Measurements from ENCODE around the gene GSTCD. TPM values are rescaled to one million over a fixed set of nuclear protein-coding genes. Genes with fewer than 3 reads are reported as not detected.

The GSTCD gene
- total RNA-seq, 1 experiment from 2014 or later: 21.7 TPM

DNA sequence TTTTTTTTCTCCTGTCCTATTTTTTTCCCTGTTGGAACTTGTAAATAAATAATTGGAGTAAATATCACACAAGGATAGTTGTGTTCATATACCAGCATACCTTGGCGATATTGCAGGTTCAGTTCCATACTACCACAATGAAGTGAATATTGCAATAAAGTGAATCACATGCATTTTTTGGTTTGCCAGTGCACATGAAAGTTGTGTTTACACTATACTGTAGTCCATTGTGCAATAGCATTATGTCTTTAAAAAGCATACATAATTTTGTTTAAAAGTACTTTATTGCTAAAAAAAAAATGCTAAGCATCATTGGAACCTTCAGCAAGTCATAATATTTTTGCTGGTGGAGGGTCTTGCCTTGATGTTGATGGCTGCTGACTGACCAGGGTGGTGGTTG lies 88.6 kb downstream of the GSTCD start:
- Mint-ChIP-seq H3K4me1 (peaks cover 2% of the 10 kb centered on the region), H3K27ac (no peak overlapping the region), H3K36me3 (peaks cover 10% of the 10 kb centered on the region), H3K4me3 (no peak overlapping the region), H3K9me3 (peaks cover 12% of the 10 kb centered on the region), H3K27me3 (ENCODE audit: low read depth) (no peaks in the 10 kb centered on the region)
- ChIA-PET CTCF (no interaction called here), POLR2A (no interaction called here)
- ATAC-seq (no peak), DNase-seq (ENCODE audit: low spot score) (no peak)
- no peak for TF ChIP-seq CREB1 (CRISPR knock-in tag; IDR thresholded peaks at IDR 0.05)
- TF ChIP-seq, protein P1, sequence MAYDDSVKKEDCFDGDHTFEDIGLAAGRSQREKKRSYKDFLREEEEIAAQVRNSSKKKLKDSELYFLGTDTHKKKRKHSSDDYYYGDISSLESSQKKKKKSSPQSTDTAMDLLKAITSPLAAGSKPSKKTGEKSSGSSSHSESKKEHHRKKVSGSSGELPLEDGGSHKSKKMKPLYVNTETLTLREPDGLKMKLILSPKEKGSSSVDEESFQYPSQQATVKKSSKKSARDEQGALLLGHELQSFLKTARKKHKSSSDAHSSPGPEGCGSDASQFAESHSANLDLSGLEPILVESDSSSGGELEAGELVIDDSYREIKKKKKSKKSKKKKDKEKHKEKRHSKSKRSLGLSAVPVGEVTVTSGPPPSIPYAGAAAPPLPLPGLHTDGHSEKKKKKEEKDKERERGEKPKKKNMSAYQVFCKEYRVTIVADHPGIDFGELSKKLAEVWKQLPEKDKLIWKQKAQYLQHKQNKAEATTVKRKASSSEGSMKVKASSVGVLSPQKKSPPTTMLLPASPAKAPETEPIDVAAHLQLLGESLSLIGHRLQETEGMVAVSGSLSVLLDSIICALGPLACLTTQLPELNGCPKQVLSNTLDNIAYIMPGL (CRISPR knock-in tag; IDR thresholded peaks at IDR 0.05): no peak
- TF ChIP-seq, protein P2, sequence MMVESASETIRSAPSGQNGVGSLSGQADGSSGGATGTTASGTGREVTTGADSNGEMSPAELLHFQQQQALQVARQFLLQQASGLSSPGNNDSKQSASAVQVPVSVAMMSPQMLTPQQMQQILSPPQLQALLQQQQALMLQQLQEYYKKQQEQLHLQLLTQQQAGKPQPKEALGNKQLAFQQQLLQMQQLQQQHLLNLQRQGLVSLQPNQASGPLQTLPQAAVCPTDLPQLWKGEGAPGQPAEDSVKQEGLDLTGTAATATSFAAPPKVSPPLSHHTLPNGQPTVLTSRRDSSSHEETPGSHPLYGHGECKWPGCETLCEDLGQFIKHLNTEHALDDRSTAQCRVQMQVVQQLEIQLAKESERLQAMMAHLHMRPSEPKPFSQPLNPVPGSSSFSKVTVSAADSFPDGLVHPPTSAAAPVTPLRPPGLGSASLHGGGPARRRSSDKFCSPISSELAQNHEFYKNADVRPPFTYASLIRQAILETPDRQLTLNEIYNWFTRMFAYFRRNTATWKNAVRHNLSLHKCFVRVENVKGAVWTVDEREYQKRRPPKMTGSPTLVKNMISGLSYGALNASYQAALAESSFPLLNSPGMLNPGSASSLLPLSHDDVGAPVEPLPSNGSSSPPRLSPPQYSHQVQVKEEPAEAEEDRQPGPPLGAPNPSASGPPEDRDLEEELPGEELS (CRISPR knock-in tag; IDR thresholded peaks at IDR 0.05): no peak
- TF ChIP-seq, protein P3, sequence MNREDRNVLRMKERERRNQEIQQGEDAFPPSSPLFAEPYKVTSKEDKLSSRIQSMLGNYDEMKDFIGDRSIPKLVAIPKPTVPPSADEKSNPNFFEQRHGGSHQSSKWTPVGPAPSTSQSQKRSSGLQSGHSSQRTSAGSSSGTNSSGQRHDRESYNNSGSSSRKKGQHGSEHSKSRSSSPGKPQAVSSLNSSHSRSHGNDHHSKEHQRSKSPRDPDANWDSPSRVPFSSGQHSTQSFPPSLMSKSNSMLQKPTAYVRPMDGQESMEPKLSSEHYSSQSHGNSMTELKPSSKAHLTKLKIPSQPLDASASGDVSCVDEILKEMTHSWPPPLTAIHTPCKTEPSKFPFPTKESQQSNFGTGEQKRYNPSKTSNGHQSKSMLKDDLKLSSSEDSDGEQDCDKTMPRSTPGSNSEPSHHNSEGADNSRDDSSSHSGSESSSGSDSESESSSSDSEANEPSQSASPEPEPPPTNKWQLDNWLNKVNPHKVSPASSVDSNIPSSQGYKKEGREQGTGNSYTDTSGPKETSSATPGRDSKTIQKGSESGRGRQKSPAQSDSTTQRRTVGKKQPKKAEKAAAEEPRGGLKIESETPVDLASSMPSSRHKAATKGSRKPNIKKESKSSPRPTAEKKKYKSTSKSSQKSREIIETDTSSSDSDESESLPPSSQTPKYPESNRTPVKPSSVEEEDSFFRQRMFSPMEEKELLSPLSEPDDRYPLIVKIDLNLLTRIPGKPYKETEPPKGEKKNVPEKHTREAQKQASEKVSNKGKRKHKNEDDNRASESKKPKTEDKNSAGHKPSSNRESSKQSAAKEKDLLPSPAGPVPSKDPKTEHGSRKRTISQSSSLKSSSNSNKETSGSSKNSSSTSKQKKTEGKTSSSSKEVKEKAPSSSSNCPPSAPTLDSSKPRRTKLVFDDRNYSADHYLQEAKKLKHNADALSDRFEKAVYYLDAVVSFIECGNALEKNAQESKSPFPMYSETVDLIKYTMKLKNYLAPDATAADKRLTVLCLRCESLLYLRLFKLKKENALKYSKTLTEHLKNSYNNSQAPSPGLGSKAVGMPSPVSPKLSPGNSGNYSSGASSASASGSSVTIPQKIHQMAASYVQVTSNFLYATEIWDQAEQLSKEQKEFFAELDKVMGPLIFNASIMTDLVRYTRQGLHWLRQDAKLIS (CRISPR knock-in tag; IDR thresholded peaks at IDR 0.05; ENCODE audit: borderline replicate concordance): no peak
- no peak for TF ChIP-seq GTF2I (CRISPR knock-in tag; conservative IDR thresholded peaks at IDR 0.05)
- no peak for TF ChIP-seq TEAD4 (CRISPR knock-in tag; IDR thresholded peaks at IDR 0.05)
- TF ChIP-seq CBFB (CRISPR knock-in tag; IDR thresholded peaks at IDR 0.05; ENCODE audit: low read depth): no peak
- no peak for TF ChIP-seq NR3C1 (CRISPR knock-in tag; conservative IDR thresholded peaks at IDR 0.05; ENCODE audit: low read depth)
- no peak for TF ChIP-seq ZNF219 (CRISPR knock-in tag; IDR thresholded peaks at IDR 0.05; ENCODE audit: borderline replicate concordance)
- TF ChIP-seq, protein P4, sequence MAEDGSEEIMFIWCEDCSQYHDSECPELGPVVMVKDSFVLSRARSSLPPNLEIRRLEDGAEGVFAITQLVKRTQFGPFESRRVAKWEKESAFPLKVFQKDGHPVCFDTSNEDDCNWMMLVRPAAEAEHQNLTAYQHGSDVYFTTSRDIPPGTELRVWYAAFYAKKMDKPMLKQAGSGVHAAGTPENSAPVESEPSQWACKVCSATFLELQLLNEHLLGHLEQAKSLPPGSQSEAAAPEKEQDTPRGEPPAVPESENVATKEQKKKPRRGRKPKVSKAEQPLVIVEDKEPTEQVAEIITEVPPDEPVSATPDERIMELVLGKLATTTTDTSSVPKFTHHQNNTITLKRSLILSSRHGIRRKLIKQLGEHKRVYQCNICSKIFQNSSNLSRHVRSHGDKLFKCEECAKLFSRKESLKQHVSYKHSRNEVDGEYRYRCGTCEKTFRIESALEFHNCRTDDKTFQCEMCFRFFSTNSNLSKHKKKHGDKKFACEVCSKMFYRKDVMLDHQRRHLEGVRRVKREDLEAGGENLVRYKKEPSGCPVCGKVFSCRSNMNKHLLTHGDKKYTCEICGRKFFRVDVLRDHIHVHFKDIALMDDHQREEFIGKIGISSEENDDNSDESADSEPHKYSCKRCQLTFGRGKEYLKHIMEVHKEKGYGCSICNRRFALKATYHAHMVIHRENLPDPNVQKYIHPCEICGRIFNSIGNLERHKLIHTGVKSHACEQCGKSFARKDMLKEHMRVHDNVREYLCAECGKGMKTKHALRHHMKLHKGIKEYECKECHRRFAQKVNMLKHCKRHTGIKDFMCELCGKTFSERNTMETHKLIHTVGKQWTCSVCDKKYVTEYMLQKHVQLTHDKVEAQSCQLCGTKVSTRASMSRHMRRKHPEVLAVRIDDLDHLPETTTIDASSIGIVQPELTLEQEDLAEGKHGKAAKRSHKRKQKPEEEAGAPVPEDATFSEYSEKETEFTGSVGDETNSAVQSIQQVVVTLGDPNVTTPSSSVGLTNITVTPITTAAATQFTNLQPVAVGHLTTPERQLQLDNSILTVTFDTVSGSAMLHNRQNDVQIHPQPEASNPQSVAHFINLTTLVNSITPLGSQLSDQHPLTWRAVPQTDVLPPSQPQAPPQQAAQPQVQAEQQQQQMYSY (CRISPR knock-in tag; IDR thresholded peaks at IDR 0.05): no peak
- no peak for TF ChIP-seq ESRRA (CRISPR knock-in tag; IDR thresholded peaks at IDR 0.05; ENCODE audit: borderline replicate concordance)
- TF ChIP-seq, protein P5, sequence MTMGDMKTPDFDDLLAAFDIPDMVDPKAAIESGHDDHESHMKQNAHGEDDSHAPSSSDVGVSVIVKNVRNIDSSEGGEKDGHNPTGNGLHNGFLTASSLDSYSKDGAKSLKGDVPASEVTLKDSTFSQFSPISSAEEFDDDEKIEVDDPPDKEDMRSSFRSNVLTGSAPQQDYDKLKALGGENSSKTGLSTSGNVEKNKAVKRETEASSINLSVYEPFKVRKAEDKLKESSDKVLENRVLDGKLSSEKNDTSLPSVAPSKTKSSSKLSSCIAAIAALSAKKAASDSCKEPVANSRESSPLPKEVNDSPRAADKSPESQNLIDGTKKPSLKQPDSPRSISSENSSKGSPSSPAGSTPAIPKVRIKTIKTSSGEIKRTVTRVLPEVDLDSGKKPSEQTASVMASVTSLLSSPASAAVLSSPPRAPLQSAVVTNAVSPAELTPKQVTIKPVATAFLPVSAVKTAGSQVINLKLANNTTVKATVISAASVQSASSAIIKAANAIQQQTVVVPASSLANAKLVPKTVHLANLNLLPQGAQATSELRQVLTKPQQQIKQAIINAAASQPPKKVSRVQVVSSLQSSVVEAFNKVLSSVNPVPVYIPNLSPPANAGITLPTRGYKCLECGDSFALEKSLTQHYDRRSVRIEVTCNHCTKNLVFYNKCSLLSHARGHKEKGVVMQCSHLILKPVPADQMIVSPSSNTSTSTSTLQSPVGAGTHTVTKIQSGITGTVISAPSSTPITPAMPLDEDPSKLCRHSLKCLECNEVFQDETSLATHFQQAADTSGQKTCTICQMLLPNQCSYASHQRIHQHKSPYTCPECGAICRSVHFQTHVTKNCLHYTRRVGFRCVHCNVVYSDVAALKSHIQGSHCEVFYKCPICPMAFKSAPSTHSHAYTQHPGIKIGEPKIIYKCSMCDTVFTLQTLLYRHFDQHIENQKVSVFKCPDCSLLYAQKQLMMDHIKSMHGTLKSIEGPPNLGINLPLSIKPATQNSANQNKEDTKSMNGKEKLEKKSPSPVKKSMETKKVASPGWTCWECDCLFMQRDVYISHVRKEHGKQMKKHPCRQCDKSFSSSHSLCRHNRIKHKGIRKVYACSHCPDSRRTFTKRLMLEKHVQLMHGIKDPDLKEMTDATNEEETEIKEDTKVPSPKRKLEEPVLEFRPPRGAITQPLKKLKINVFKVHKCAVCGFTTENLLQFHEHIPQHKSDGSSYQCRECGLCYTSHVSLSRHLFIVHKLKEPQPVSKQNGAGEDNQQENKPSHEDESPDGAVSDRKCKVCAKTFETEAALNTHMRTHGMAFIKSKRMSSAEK (CRISPR knock-in tag; IDR thresholded peaks at IDR 0.05; ENCODE audit: borderline replicate concordance): no peak
- no peak for TF ChIP-seq ZNF317 (CRISPR knock-in tag; IDR thresholded peaks at IDR 0.05; ENCODE audit: borderline replicate concordance, low read depth)
- TF ChIP-seq ATF1 (CRISPR knock-in tag; IDR thresholded peaks at IDR 0.05): no peak
- no peak for TF ChIP-seq ZNF121 (CRISPR knock-in tag; IDR thresholded peaks at IDR 0.05)
- TF ChIP-seq NR1H2 (CRISPR knock-in tag; IDR thresholded peaks at IDR 0.05): no peak
- no peak for TF ChIP-seq ELF4 (CRISPR knock-in tag; IDR thresholded peaks at IDR 0.05; ENCODE audit: low read depth)
- TF ChIP-seq, protein P6, sequence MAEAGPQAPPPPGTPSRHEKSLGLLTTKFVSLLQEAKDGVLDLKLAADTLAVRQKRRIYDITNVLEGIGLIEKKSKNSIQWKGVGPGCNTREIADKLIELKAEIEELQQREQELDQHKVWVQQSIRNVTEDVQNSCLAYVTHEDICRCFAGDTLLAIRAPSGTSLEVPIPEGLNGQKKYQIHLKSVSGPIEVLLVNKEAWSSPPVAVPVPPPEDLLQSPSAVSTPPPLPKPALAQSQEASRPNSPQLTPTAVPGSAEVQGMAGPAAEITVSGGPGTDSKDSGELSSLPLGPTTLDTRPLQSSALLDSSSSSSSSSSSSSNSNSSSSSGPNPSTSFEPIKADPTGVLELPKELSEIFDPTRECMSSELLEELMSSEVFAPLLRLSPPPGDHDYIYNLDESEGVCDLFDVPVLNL (CRISPR knock-in tag; IDR thresholded peaks at IDR 0.05; ENCODE audit: borderline replicate concordance, low read depth): no peak

Data from WTC11 (cell line).